Measurements from ENCODE around the gene FREM1.

The FREM1 gene

GRCh38 chr9:14704281-14704680, 205.9 kb downstream of the FREM1 start:
- no peaks in the 10 kb centered on the region for H3F3A ChIP-seq (ENCODE audit: insufficient read depth, low read length)
- H2AFZ ChIP-seq (ENCODE audit: low read length), result no peak overlapping the region
- no peak overlapping the region for H3K9ac ChIP-seq (ENCODE audit: low read length)
- H3K4me3 ChIP-seq (ENCODE audit: low read depth, low read length, poor library complexity, severe bottlenecking), result no peak overlapping the region
- H3K9me2 ChIP-seq (ENCODE audit: low read depth, low read length), result no peaks in the 10 kb centered on the region
- H3K4me1 ChIP-seq (ENCODE audit: insufficient read depth, low read length, severe bottlenecking), result no peaks in the 10 kb centered on the region
- no peak for TF ChIP-seq CTCF (IDR thresholded peaks at IDR 0.05; ENCODE audit: low read length)
- no peak for TF ChIP-seq EZH2 (IDR thresholded peaks at IDR 0.05; ENCODE audit: borderline replicate concordance, low read length)
- H3K79me2 ChIP-seq (ENCODE audit: insufficient read depth, low read length), result no peaks in the 10 kb centered on the region
- no peak overlapping the region for H3K27ac ChIP-seq (ENCODE audit: low read depth, low read length, poor library complexity, severe bottlenecking)
- H4K20me1 ChIP-seq (ENCODE audit: insufficient read depth, low read length), result no peaks in the 10 kb centered on the region
- H3K27me3 ChIP-seq (ENCODE audit: insufficient read depth, low read length), result no peaks in the 10 kb centered on the region; the same call in 1 of the 2 replicates
- no peaks in the 10 kb centered on the region for H3K36me3 ChIP-seq (ENCODE audit: insufficient read depth, low read length)
- no peak overlapping the region for H3K4me2 ChIP-seq (ENCODE audit: low read length)
- peaks cover 17% of the 10 kb centered on the region; the same call in 1 of the 2 replicates for H3K9me3 ChIP-seq (ENCODE audit: low read length)

- no peak for TF ChIP-seq CTCF (IDR thresholded peaks at IDR 0.05; ENCODE audit: low read length)
- no peak for TF ChIP-seq EZH2 (IDR thresholded peaks at IDR 0.05; ENCODE audit: borderline replicate concordance, low read length)
These were observed 208.0 kb downstream of the FREM1 start for GRCh38 chr9:14702200-14702720.

DNA sequence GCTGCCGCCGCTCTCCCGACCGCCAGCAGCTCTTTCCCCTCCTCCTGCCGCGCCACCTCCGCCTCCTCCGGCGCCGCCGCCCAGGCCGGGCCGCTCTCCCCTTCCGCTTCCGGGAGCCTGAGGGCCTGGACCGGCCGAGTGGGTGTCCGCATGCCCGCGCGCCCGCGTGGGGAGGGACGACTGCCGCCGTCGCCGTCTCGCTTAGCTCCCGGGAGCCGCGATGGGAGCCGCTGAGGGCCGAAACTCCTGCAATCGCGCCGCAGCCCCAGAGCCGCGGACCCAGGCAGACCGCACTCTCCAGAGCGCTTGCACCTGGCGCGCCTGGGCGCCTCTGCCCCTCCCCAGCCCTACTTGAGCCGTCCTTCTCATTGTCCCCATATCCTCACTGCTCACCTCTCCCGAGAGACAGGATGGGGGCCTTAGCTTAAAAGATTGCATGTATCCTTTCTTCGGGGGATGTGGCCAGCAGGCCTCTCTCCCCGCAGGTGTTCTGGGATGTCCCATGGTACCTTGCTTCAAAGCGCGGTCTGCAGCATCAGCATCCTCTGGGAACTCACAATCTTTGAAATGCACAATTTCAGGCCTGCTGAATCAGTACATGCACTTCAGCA, 216.9 kb downstream of the FREM1 start, which contains the start of gene ZDHHC21:
ZDHHC21 (minus strand) TSS at position 182 of the 611 bp plus-strand sequence. CDS start 19,092 bp downstream, outside the sequence.
- H3K9me2 ChIP-seq (ENCODE audit: low read depth, low read length), result no peaks in the 10 kb centered on the region
- H3K9ac ChIP-seq (ENCODE audit: low read length), result peak within 1 kb of the TSS; percentile 88
- TF ChIP-seq CTCF (IDR thresholded peaks at IDR 0.05; ENCODE audit: low read length), result no peak
- H3K27ac ChIP-seq (ENCODE audit: low read depth, low read length, poor library complexity, severe bottlenecking), result no peak within 1 kb of the TSS
- peak within 1 kb of the TSS; percentile 95 for H3K4me2 ChIP-seq (ENCODE audit: low read length)
- no peaks in the 10 kb centered on the region for H3K27me3 ChIP-seq (ENCODE audit: insufficient read depth, low read length)
- no peaks in the 10 kb centered on the region for H4K20me1 ChIP-seq (ENCODE audit: insufficient read depth, low read length)
- H3K4me1 ChIP-seq (ENCODE audit: insufficient read depth, low read length, severe bottlenecking), result peaks cover 48% of the 10 kb centered on the region
- H3K79me2 ChIP-seq (ENCODE audit: insufficient read depth, low read length), result peaks cover 13% of the 10 kb centered on the region; the same call in 1 of the 2 replicates
- H3F3A ChIP-seq (ENCODE audit: insufficient read depth, low read length), result no peaks in the 10 kb centered on the region
- no peaks in the 10 kb centered on the region for H3K9me3 ChIP-seq (ENCODE audit: low read length)
- H3K4me3 ChIP-seq (ENCODE audit: low read depth, low read length, poor library complexity, severe bottlenecking), result peak within 1 kb of the TSS; percentile 85
- H3K36me3 ChIP-seq (ENCODE audit: insufficient read depth, low read length), result peaks cover 13% of the 10 kb centered on the region; the same call in 1 of the 2 replicates
- peak within 1 kb of the TSS; percentile 94 for H2AFZ ChIP-seq (ENCODE audit: low read length)

More at GRCh38 chr9:14702200-14702720, 208.0 kb downstream of the FREM1 start:
- Histone ChIP-seq H3K27ac (ENCODE audit: low read depth, low read length, poor library complexity, severe bottlenecking) (no peak overlapping the region), H2AFZ (ENCODE audit: low read length) (no peak overlapping the region), H3F3A (ENCODE audit: insufficient read depth, low read length) (no peaks in the 10 kb centered on the region), H3K27me3 (ENCODE audit: insufficient read depth, low read length) (no peaks in the 10 kb centered on the region; the same call in 1 of the 2 replicates), H3K79me2 (ENCODE audit: insufficient read depth, low read length) (no peaks in the 10 kb centered on the region), H3K4me2 (ENCODE audit: low read length) (no peak overlapping the region), H3K4me3 (ENCODE audit: low read depth, low read length, poor library complexity, severe bottlenecking) (no peak overlapping the region), H4K20me1 (ENCODE audit: insufficient read depth, low read length) (no peaks in the 10 kb centered on the region), H3K9me2 (ENCODE audit: low read depth, low read length) (no peaks in the 10 kb centered on the region), H3K9me3 (ENCODE audit: low read length) (peaks cover 17% of the 10 kb centered on the region; the same call in 1 of the 2 replicates), H3K9ac (ENCODE audit: low read length) (no peak overlapping the region), H3K4me1 (ENCODE audit: insufficient read depth, low read length, severe bottlenecking) (no peaks in the 10 kb centered on the region), H3K36me3 (ENCODE audit: insufficient read depth, low read length) (no peaks in the 10 kb centered on the region)
